CD4-positive, CD25-positive, alpha-beta regulatory T cell (primary cell): Measurements from ENCODE around the gene MED19. TPM values are rescaled to one million over a fixed set of nuclear protein-coding genes. Genes with fewer than 3 reads are reported as not detected.
"Not testable (repeated sequence)": the region's sequence is repeated elsewhere in the genome, so short reads cannot be mapped to it uniquely, and the experiment has no call there.

Source experiments
- ATAC-seq, 2 donors: fragments of 150-1000 bp; cut with Tn5 transposase; one replicate each; pipeline ENCODE4 v1.10.0; 2021; ENCODE audit warnings: low read depth in 2 of 2, moderate number of reproducible peaks in 2 of 2, moderate library complexity in 1 of 2
- DNase-seq, 3 donors: peaks; one replicate each; pipeline versions ENCODE4 v3.0.0 to v3.0.0-alpha.2; 2012 to 2022; ENCODE audit warnings: mixed read lengths in 1 of 3
- H3K27ac ChIP-seq: one replicate; pipeline ENCODE4 v1.7.0; 2013; ENCODE audit warnings: mild to moderate bottlenecking, low read length; ENCODE audit not compliant: insufficient read depth, poor library complexity, severe bottlenecking
- H3K27me3 ChIP-seq: one replicate; pipeline ENCODE4 v1.7.0; 2013; ENCODE audit warnings: low read length; ENCODE audit not compliant: control insufficient read depth, insufficient read depth
- H3K36me3 ChIP-seq: one replicate; pipeline ENCODE4 v1.7.0; 2013; ENCODE audit warnings: mild to moderate bottlenecking, low read length, moderate library complexity; ENCODE audit not compliant: control insufficient read depth, insufficient read depth
- H3K4me1 ChIP-seq: 2 replicates; pipeline ENCODE4 v1.7.0; 2013; ENCODE audit warnings: mild to moderate bottlenecking, low read length; ENCODE audit not compliant: insufficient read depth, control insufficient read depth, poor library complexity, severe bottlenecking
- H3K4me3 ChIP-seq: one replicate; pipeline ENCODE4 v1.7.0; 2013; ENCODE audit warnings: low read depth, mild to moderate bottlenecking, low read length, moderate library complexity
- H3K9me3 ChIP-seq, 2 experiments: 1 replicate in 1 of 2; 2 replicates in 1 of 2; pipeline ENCODE4 v1.7.0; 2013; ENCODE audit warnings: low read length in 2 of 2, mild to moderate bottlenecking in 1 of 2, moderate library complexity in 1 of 2; ENCODE audit not compliant: control insufficient read depth in 2 of 2
- H3K27ac Mint-ChIP-seq, 3 donors: one replicate each; pipeline ENCODE4 v1.8.0; 2020 to 2022; ENCODE audit warnings: mild to moderate bottlenecking in 3 of 3, mixed read lengths in 3 of 3, moderate library complexity in 2 of 3
- H3K27me3 Mint-ChIP-seq: one replicate; pipeline ENCODE4 v1.8.0; 2022; ENCODE audit warnings: mild to moderate bottlenecking, mixed read lengths
- H3K36me3 Mint-ChIP-seq: one replicate; pipeline ENCODE4 v1.8.0; 2020; ENCODE audit warnings: mixed read lengths
- H3K4me1 Mint-ChIP-seq, 4 donors: one replicate each; pipeline ENCODE4 v1.8.0; 2020 to 2022; ENCODE audit warnings: mixed read lengths in 4 of 4, mild to moderate bottlenecking in 1 of 4
- H3K4me3 Mint-ChIP-seq, 4 donors: one replicate each; pipeline ENCODE4 v1.8.0; 2020 to 2022; ENCODE audit warnings: mild to moderate bottlenecking in 4 of 4, mixed read lengths in 4 of 4, moderate library complexity in 3 of 4
- H3K9me3 Mint-ChIP-seq, 7 donors: one replicate each; pipeline ENCODE4 v1.8.0; 2020 to 2022; ENCODE audit warnings: mixed read lengths in 7 of 7, mild to moderate bottlenecking in 3 of 7, moderate library complexity in 2 of 7
- polyA plus RNA-seq, 4 donors: library from polyadenylated mRNA; unstranded; fragments of 300-500 nt; fragmentation: Illumina TruSeq; gene quantifications; one replicate each; pipeline ENCODE4 v1.2.3, GENCODE V29; 2021
- total RNA-seq: library from RNA; stranded (reverse); gene quantifications from one replicate; pipeline ENCODE4 v1.2.3, GENCODE V29; 2022

The MED19 gene
- total and polyA plus RNA-seq, 5 donors from 2014 or later = 13.7 to 22.6 (median 20.8) TPM

- Histone ChIP-seq H3K36me3 (peaks cover 54% of the 10 kb centered on the region), H3K9me3 (no peaks in the 10 kb centered on the region), H3K27me3 (no peaks in the 10 kb centered on the region), H3K4me1 (no peaks in the 10 kb centered on the region), H3K27ac (no peak overlapping the region), H3K4me3 (no peak overlapping the region)
- peaks cover 30% of the 10 kb centered on the region for H3K36me3 Mint-ChIP-seq
- ATAC-seq (no peak), DNase-seq (no peak)
- H3K4me1 Mint-ChIP-seq = peaks cover 0 to 7% (median 3%) of the 10 kb centered on the region in 4 donors
- no peak overlapping the region for H3K4me3 Mint-ChIP-seq
- H3K27ac Mint-ChIP-seq = peak overlapping the region in 1 of 3 donors; percentile 20
- no peaks in the 10 kb centered on the region for H3K27me3 Mint-ChIP-seq
- no peaks in the 10 kb centered on the region for H3K9me3 Mint-ChIP-seq
Measured at GRCh38 chr11:57703341-57703740, 8.7 kb downstream of the MED19 start.

- no peaks in the 10 kb centered on the region for H3K4me1 ChIP-seq
- Mint-ChIP-seq H3K27ac (no peak overlapping the region), H3K9me3 (no peaks in the 10 kb centered on the region), H3K27me3 (no peaks in the 10 kb centered on the region), H3K4me3 (no peak overlapping the region), H3K36me3 (peaks cover 43% of the 10 kb centered on the region), H3K4me1 (peaks cover 0 to 4% (median 0%) of the 10 kb centered on the region in 4 donors)
- no peak overlapping the region for H3K27ac ChIP-seq
- DNase-seq (no peak), ATAC-seq (no peak)
- no peaks in the 10 kb centered on the region for H3K27me3 ChIP-seq
- peaks cover 77% of the 10 kb centered on the region for H3K36me3 ChIP-seq
- H3K4me3 ChIP-seq = no peak overlapping the region
- no peaks in the 10 kb centered on the region for H3K9me3 ChIP-seq
Measured at GRCh38 chr11:57700425-57700824, 11.6 kb downstream of the MED19 start.

GRCh38 chr11:57699813-57700212 lies 12.2 kb downstream of the MED19 start:
- H3K9me3 Mint-ChIP-seq = no peaks in the 10 kb centered on the region
- no peaks in the 10 kb centered on the region for H3K27me3 Mint-ChIP-seq
- Histone ChIP-seq H3K27ac (no peak overlapping the region), H3K9me3 (no peaks in the 10 kb centered on the region), H3K4me3 (no peak overlapping the region), H3K4me1 (no peaks in the 10 kb centered on the region), H3K36me3 (peaks cover 77% of the 10 kb centered on the region), H3K27me3 (no peaks in the 10 kb centered on the region)
- H3K4me1 Mint-ChIP-seq = peaks cover 0 to 2% (median 0%) of the 10 kb centered on the region in 4 donors
- DNase-seq (no peak), ATAC-seq (no peak)
- no peak overlapping the region for H3K27ac Mint-ChIP-seq
- peak overlapping the region in 1 of 4 donors; percentile 25 for H3K4me3 Mint-ChIP-seq
- peaks cover 41% of the 10 kb centered on the region for H3K36me3 Mint-ChIP-seq

GRCh38 chr11:57698843-57699365 lies 13.1 kb downstream of the MED19 start:
- no peak overlapping the region for H3K27ac Mint-ChIP-seq
- Histone ChIP-seq H3K27me3 (no peaks in the 10 kb centered on the region), H3K4me3 (no peak overlapping the region), H3K27ac (no peak overlapping the region), H3K36me3 (peaks cover 77% of the 10 kb centered on the region), H3K9me3 (no peaks in the 10 kb centered on the region), H3K4me1 (no peaks in the 10 kb centered on the region)
- no peak overlapping the region for H3K4me3 Mint-ChIP-seq
- peaks cover 34% of the 10 kb centered on the region for H3K36me3 Mint-ChIP-seq
- H3K4me1 Mint-ChIP-seq = no peaks in the 10 kb centered on the region
- DNase-seq (no peak), ATAC-seq (no peak)
- H3K9me3 Mint-ChIP-seq = no peaks in the 10 kb centered on the region
- no peaks in the 10 kb centered on the region for H3K27me3 Mint-ChIP-seq

GRCh38 chr11:57690474-57690873 lies 21.5 kb downstream of the MED19 start:
- H3K4me1 Mint-ChIP-seq, DNase-seq, H3K27me3 ChIP-seq, H3K27ac Mint-ChIP-seq, H3K4me3 ChIP-seq, ATAC-seq, H3K27me3 Mint-ChIP-seq, H3K9me3 ChIP-seq, H3K27ac ChIP-seq, H3K4me3 Mint-ChIP-seq, H3K4me1 ChIP-seq, H3K9me3 Mint-ChIP-seq: not testable (repeated sequence)
- peaks cover 33% of the 10 kb centered on the region for H3K36me3 Mint-ChIP-seq
- peaks cover 90% of the 10 kb centered on the region for H3K36me3 ChIP-seq

- Histone ChIP-seq H3K27me3 (no peaks in the 10 kb centered on the region), H3K4me1 (peaks cover 23% of the 10 kb centered on the region), H3K36me3 (peaks cover 62% of the 10 kb centered on the region), H3K9me3 (no peaks in the 10 kb centered on the region), H3K4me3 (peak overlapping the region; percentile 7), H3K27ac (no peak overlapping the region)
- Mint-ChIP-seq H3K4me1 (peaks cover 28 to 58% (median 48%) of the 10 kb centered on the region in 4 donors), H3K27ac (peak overlapping the region in 2 of 3 donors; percentile 39 to 60), H3K4me3 (no peak overlapping the region), H3K36me3 (peaks cover 31% of the 10 kb centered on the region), H3K9me3 (no peaks in the 10 kb centered on the region), H3K27me3 (no peaks in the 10 kb centered on the region)
- no peak for ATAC-seq
- no peak for DNase-seq
Measured at GRCh38 chr11:57681168-57681567, 30.8 kb downstream of the MED19 start.

- no peaks in the 10 kb centered on the region for H3K27me3 ChIP-seq
- H3K9me3 Mint-ChIP-seq = no peaks in the 10 kb centered on the region
- H3K27ac ChIP-seq = no peak overlapping the region
- peak overlapping the region; percentile 7 for H3K4me3 ChIP-seq
- peak overlapping the region in 2 of 3 donors; percentile 39 to 60 for H3K27ac Mint-ChIP-seq
- no peaks in the 10 kb centered on the region for H3K27me3 Mint-ChIP-seq
- H3K4me3 Mint-ChIP-seq = peak overlapping the region in 2 of 4 donors; percentile 57 to 83
- no peak for ATAC-seq
- no peaks in the 10 kb centered on the region for H3K9me3 ChIP-seq
- H3K4me1 ChIP-seq = peaks cover 24% of the 10 kb centered on the region
- H3K36me3 ChIP-seq = peaks cover 62% of the 10 kb centered on the region
- peaks cover 30 to 64% (median 54%) of the 10 kb centered on the region in 4 donors for H3K4me1 Mint-ChIP-seq
- H3K36me3 Mint-ChIP-seq = peaks cover 36% of the 10 kb centered on the region
- no peak for DNase-seq
Measured at GRCh38 chr11:57680552-57680874, 31.5 kb downstream of the MED19 start.

GRCh38 chr11:57679396-57679795 lies 32.6 kb downstream of the MED19 start:
- ATAC-seq (no peak), DNase-seq (no peak)
- Histone ChIP-seq H3K36me3 (peaks cover 62% of the 10 kb centered on the region), H3K9me3 (no peaks in the 10 kb centered on the region), H3K4me3 (no peak overlapping the region), H3K4me1 (peaks cover 34% of the 10 kb centered on the region), H3K27ac (no peak overlapping the region), H3K27me3 (no peaks in the 10 kb centered on the region)
- Mint-ChIP-seq H3K9me3 (no peaks in the 10 kb centered on the region), H3K4me3 (no peak overlapping the region), H3K27me3 (no peaks in the 10 kb centered on the region), H3K4me1 (peaks cover 32 to 74% (median 64%) of the 10 kb centered on the region in 4 donors), H3K27ac (no peak overlapping the region), H3K36me3 (peaks cover 37% of the 10 kb centered on the region)
